A549 (cell line): ENCODE data around the gene OXSM. TPM values are rescaled to one million over a fixed set of nuclear protein-coding genes. Genes with fewer than 3 reads are reported as not detected.

Source experiments
- ATAC-seq, 2 experiments: fragments of 200-7000 bp in 1 of 2; fragments of >200 bp in 1 of 2; cut with Nextera tagmentation in 1 of 2; cut with Tn5 transposase in 1 of 2; 3 replicates each; pipeline versions ENCODE4 v1.8.0 to v1.9.1; 2018 to 2020; ENCODE audit warnings: mild to moderate bottlenecking in 1 of 2, moderate library complexity in 1 of 2
- CTCF ChIA-PET: fragments of 300-600 bp; sonication (Branson Sonifier 250); formaldehyde crosslinking; extraction: SDS; loops from one replicate; lab custom pipeline; 2021; ENCODE audit warnings: antibody characterized with exemption, inconsistent platforms; lab: Yijun Ruan, JAX
- POLR2A ChIA-PET: fragments of 350-600 bp; formaldehyde crosslinking; extraction: SDS; loops from one replicate; lab custom pipeline; 2021; ENCODE audit warnings: antibody characterized with exemption, inconsistent platforms; lab: Yijun Ruan, JAX
- DNase-seq, 2 experiments: peaks; one replicate each; pipeline versions ENCODE4 v3.0.0 to v3.0.0-alpha.2; 2011 to 2016; ENCODE audit warnings: low read depth in 1 of 2, low spot score in 1 of 2
- FAIRE-seq: peaks from 2 replicates; lab custom pipeline; 2011; peaks lifted over from hg19 to GRCh38; lab: Jason Lieb, UNC
- H3K27ac ChIP-seq, 2 experiments: fragments of >200 bp; sonication (Bioruptor Twin); formaldehyde crosslinking; 3 replicates each; pipeline ENCODE4 v1.5.1; 2016 to 2017
- H3K4me1 ChIP-seq: fragments of >200 bp; sonication (Bioruptor Twin); formaldehyde crosslinking; 3 replicates; pipeline ENCODE4 v1.6.1; 2016
- H3K4me2 ChIP-seq: fragments of >200 bp; sonication (Bioruptor Twin); formaldehyde crosslinking; 3 replicates; pipeline ENCODE4 v1.6.1; 2016
- H3K4me3 ChIP-seq: fragments of >200 bp; sonication (Bioruptor Twin); formaldehyde crosslinking; 3 replicates; pipeline ENCODE4 v1.5.1; 2016
- H3K9me3 ChIP-seq: fragments of >200 bp; sonication (Bioruptor Twin); formaldehyde crosslinking; 3 replicates; pipeline ENCODE4 v1.6.1; 2016
- ATOH8 ChIP-seq: fragments of 250-450 bp; sonication (Bioruptor Pico); IDR thresholded peaks from 2 replicates; pipeline ENCODE4 v1.5.0; 2020; ENCODE audit warnings: low read depth, mild to moderate bottlenecking, moderate library complexity
- BCL3 ChIP-seq: fragments of >200 bp; sonication (Bioruptor Twin); formaldehyde crosslinking; IDR thresholded peaks from 3 replicates; pipeline ENCODE4 v1.6.1; 2016
- BHLHE40 ChIP-seq: IDR thresholded peaks from 2 replicates; pipeline ENCODE4 v1.6.1; 2012; ENCODE audit warnings: low read depth, low read length, inconsistent platforms
- CBX8 ChIP-seq: fragments of 200-600 bp; sonication (generic); IDR thresholded peaks from 2 replicates; pipeline ENCODE4 v1.6.1; 2016
- CHD4 ChIP-seq: fragments of 200-600 bp; sonication (generic); IDR thresholded peaks from 2 replicates; pipeline ENCODE4 v1.6.1; 2016; ENCODE audit warnings: antibody characterized with exemption, mild to moderate bottlenecking, borderline replicate concordance
- CTCF ChIP-seq: fragments of >200 bp; sonication (Bioruptor Twin); formaldehyde crosslinking; IDR thresholded peaks from 3 replicates; pipeline ENCODE4 v1.5.1; 2016
- EHF ChIP-seq: fragments of 250-450 bp; sonication (Bioruptor Pico); IDR thresholded peaks from 2 replicates; pipeline ENCODE4 v1.5.0; 2020; ENCODE audit warnings: mild to moderate bottlenecking
- EP300 ChIP-seq, 2 experiments: fragments of >200 bp; sonication (Bioruptor Twin); formaldehyde crosslinking; IDR thresholded peaks; 2 replicates in 1 of 2; 3 replicates in 1 of 2; pipeline ENCODE4 v1.6.1; 2016 to 2017
- GATA3 ChIP-seq: IDR thresholded peaks from 2 replicates; pipeline ENCODE4 v1.6.1; 2012; ENCODE audit warnings: borderline replicate concordance
- HES2 ChIP-seq: fragments of >200 bp; sonication (Bioruptor Twin); formaldehyde crosslinking; IDR thresholded peaks from 2 replicates; pipeline ENCODE4 v1.6.1; 2016
- HEYL ChIP-seq: fragments of 250-450 bp; sonication (Bioruptor Pico); IDR thresholded peaks from 2 replicates; pipeline ENCODE4 v1.8.0; 2021; ENCODE audit warnings: mild to moderate bottlenecking, moderate library complexity
- HOXB5 ChIP-seq: fragments of 250-450 bp; sonication (Bioruptor Pico); IDR thresholded peaks from 2 replicates; pipeline ENCODE4 v1.5.0; 2020; ENCODE audit warnings: mild to moderate bottlenecking, moderate library complexity
- JUN ChIP-seq, 2 experiments: fragments of >200 bp; sonication (Bioruptor Twin); formaldehyde crosslinking; IDR thresholded peaks; 2 replicates in 1 of 2; 3 replicates in 1 of 2; pipeline ENCODE4 v1.6.1; 2016 to 2017
- JUNB ChIP-seq: fragments of >200 bp; sonication (Bioruptor Twin); formaldehyde crosslinking; IDR thresholded peaks from 2 replicates; pipeline ENCODE4 v1.6.1; 2016
- KDM1A ChIP-seq: fragments of 200-600 bp; sonication (generic); IDR thresholded peaks from 2 replicates; pipeline ENCODE4 v1.6.1; 2016; ENCODE audit warnings: low read depth, mild to moderate bottlenecking
- MAFK ChIP-seq: fragments of 450-650 bp; IDR thresholded peaks from 2 replicates; pipeline ENCODE4 v1.6.1; 2014; ENCODE audit not compliant: partially characterized antibody
- MAX ChIP-seq: IDR thresholded peaks from 2 replicates; pipeline ENCODE4 v1.6.1; 2012
- PBX3 ChIP-seq: IDR thresholded peaks from 2 replicates; pipeline ENCODE4 v1.6.1; 2012
- PHF8 ChIP-seq: fragments of 200-600 bp; sonication (generic); IDR thresholded peaks from 2 replicates; pipeline ENCODE4 v1.6.1; 2016; ENCODE audit warnings: low read depth, mild to moderate bottlenecking, antibody characterized with exemption, moderate library complexity, borderline replicate concordance
- POLR2A ChIP-seq: IDR thresholded peaks from 2 replicates; pipeline ENCODE4 v1.6.1; 2012; ENCODE audit warnings: mild to moderate bottlenecking, low read length
- POLR2AphosphoS2 ChIP-seq: conservative IDR thresholded peaks from 2 replicates; pipeline ENCODE4 v1.6.1; 2012; ENCODE audit warnings: low read length, improper control_type of control experiment, inconsistent platforms
- RFX5 ChIP-seq: fragments of 450-650 bp; IDR thresholded peaks from 2 replicates; pipeline ENCODE4 v1.7.1; 2014; ENCODE audit warnings: antibody characterized with exemption, mild to moderate bottlenecking, moderate library complexity
- SMC3 ChIP-seq: fragments of >200 bp; sonication (Bioruptor Twin); formaldehyde crosslinking; IDR thresholded peaks from 3 replicates; pipeline ENCODE4 v1.6.1; 2018; ENCODE audit warnings: inconsistent platforms
- TFCP2L1 ChIP-seq: fragments of 250-450 bp; sonication (Bioruptor Pico); IDR thresholded peaks from 2 replicates; pipeline ENCODE4 v1.5.0; 2021; ENCODE audit warnings: mild to moderate bottlenecking
- USF2 ChIP-seq: fragments of 450-650 bp; IDR thresholded peaks from 2 replicates; pipeline ENCODE4 v1.6.1; 2014; ENCODE audit warnings: antibody characterized with exemption
- ZFP36 ChIP-seq: fragments of 450-650 bp; IDR thresholded peaks from 2 replicates; pipeline ENCODE4 v1.6.1; 2014; ENCODE audit warnings: borderline replicate concordance; ENCODE audit not compliant: partially characterized antibody
- ZNF302 ChIP-seq: fragments of 250-450 bp; sonication (Bioruptor Pico); IDR thresholded peaks from 2 replicates; pipeline ENCODE4 v1.9.0; 2021; ENCODE audit warnings: inconsistent platforms, mild to moderate bottlenecking, moderate library complexity
- WGBS: methylation state at CpG from one replicate; pipeline ENCODE4 v1.1.6; 2017; ENCODE audit errors: missing lambda C conversion rate; 5-methylcytosine and 5-hydroxymethylcytosine counted together
- polyA plus RNA-seq, 4 experiments: library from polyadenylated mRNA; depleted of rRNA in 3 of 4; stranded (reverse); fragments of >200 nt; fragmentation: RNase III in 1 of 4; extraction: RNeasy Plus Mini Kit Qiagen cat#74134 plus additional on column Dnase treatment in 1 of 4; gene quantifications; 2 replicates in 3 of 4; 3 replicates in 1 of 4; pipeline ENCODE4 v1.2.3, GENCODE V29; 2011 to 2017

The OXSM gene
- polyA plus RNA-seq, 2 of the 4 experiments (the other 2 are of a cell fraction), result 19.1 to 43.9 TPM

GRCh38 chr3:25782938-25783660 lies 6.8 kb upstream of the OXSM start, which contains the start of gene NGLY1:
Gene NGLY1, minus strand, starts transcription at chr3:25783443. Its CDS starts 53 bp downstream, at chr3:25783390.
- H3K9me3 ChIP-seq, result no peaks in the 10 kb centered on the region
- ATAC-seq (peak; percentile 95 to 98), FAIRE-seq (no peak), DNase-seq (peak; percentile 74 to 83)
- POLR2A ChIA-PET, result interaction anchor here (0.7 to 2.0 kb wide), 10 partner anchors 10 to 812 kb away, joined by 3 to 10 read pairs (median 5); no protein-coding TSS in a partner anchor
- H3K4me1 ChIP-seq, result peaks cover 15% of the 10 kb centered on the region; the same call in 2 of the 3 replicates
- peak within 1 kb of the TSS; percentile 93 to 100 for H3K27ac ChIP-seq
- peak within 1 kb of the TSS; percentile 90 for H3K4me2 ChIP-seq
- CTCF ChIA-PET, result interaction anchor here (1.0 to 1.3 kb wide), 2 partner anchors 30 to 135 kb away, joined by 4 to 5 read pairs; no protein-coding TSS in a partner anchor
- TF ChIP-seq JUN (IDR thresholded peaks at IDR 0.05), result peak; percentile 52 to 83; a peak in 3 of 5 replicates
- peak; percentile 56; the same call in 1 of the 2 replicates for TF ChIP-seq PHF8
- TF ChIP-seq TFCP2L1 (CRISPR knock-in tag), result no peak
- no peak for TF ChIP-seq CHD4
- TF ChIP-seq HOXB5, result no peak
- TF ChIP-seq POLR2A, result peak; percentile 96
- no peak for TF ChIP-seq ATOH8 (CRISPR knock-in tag)
- no peak for TF ChIP-seq EP300 (IDR thresholded peaks at IDR 0.05)
- TF ChIP-seq SMC3, result no peak
- no peak for TF ChIP-seq USF2
- TF ChIP-seq BHLHE40, result no peak
- no peak for TF ChIP-seq HEYL
- TF ChIP-seq MAX, result peak; percentile 35; the same call in 1 of the 2 replicates
- no peak for TF ChIP-seq KDM1A
- TF ChIP-seq BCL3, result peak; percentile 81; the same call in 2 of the 3 replicates
- no peak for TF ChIP-seq PBX3
- peak within 1 kb of the TSS; percentile 87 for H3K4me3 ChIP-seq
- 2% methylated on average over 33 of the region's 72 CpGs for WGBS

- peak; percentile 74 to 84 for ATAC-seq
- ChIA-PET POLR2A (interaction anchor here (0.7 to 2.0 kb wide), 9 partner anchors 11 to 813 kb away, joined by 3 to 10 read pairs (median 6); no protein-coding TSS in a partner anchor), CTCF (interaction anchor here (1.0 to 1.3 kb wide), 3 partner anchors 8 to 136 kb away, joined by 3 to 5 read pairs (median 4); no protein-coding TSS in a partner anchor)
- Histone ChIP-seq H3K4me2 (peak overlapping the region; percentile 90), H3K27ac (peak overlapping the region; percentile 93 to 100), H3K4me1 (peaks cover 22% of the 10 kb centered on the region; the same call in 2 of the 3 replicates), H3K9me3 (no peaks in the 10 kb centered on the region), H3K4me3 (peak overlapping the region; percentile 87)
- 23% methylated on average over 25 of the region's 34 CpGs for WGBS
- peak; percentile 56 to 62 for DNase-seq
- no peak for FAIRE-seq
- TF ChIP-seq JUNB (no peak), GATA3 (no peak), HES2 (no peak), ZFP36 (no peak), USF2 (no peak), CTCF (no peak), JUN (IDR thresholded peaks at IDR 0.05) (no peak; a peak in 1 of 5 replicates), MAX (peak; percentile 54), ZNF302 (CRISPR knock-in tag) (no peak), EHF (CRISPR knock-in tag) (no peak), MAFK (no peak), CBX8 (no peak), POLR2AphosphoS2 (no peak), HOXB5 (no peak), RFX5 (no peak), BHLHE40 (0 out of 2 replicates have a peak, but pooled peaks have one; percentile 52), KDM1A (no peak)
These were observed 6.0 kb upstream of the OXSM start for GRCh38 chr3:25783661-25784512.
